ENCODE data around the gene DOCK4. TPM values are rescaled to one million over a fixed set of nuclear protein-coding genes. Genes with fewer than 3 reads are reported as not detected.
A peak's percentile ranks its signal among the peaks of the same experiment; 100 is the strongest.
"Not testable (repeated sequence)": the region's sequence is repeated elsewhere in the genome, so short reads cannot be mapped to it uniquely, and the experiment has no call there.

The DOCK4 gene
- total RNA-seq, 1 donor from 2014 or later, result 16.8 TPM

DNA sequence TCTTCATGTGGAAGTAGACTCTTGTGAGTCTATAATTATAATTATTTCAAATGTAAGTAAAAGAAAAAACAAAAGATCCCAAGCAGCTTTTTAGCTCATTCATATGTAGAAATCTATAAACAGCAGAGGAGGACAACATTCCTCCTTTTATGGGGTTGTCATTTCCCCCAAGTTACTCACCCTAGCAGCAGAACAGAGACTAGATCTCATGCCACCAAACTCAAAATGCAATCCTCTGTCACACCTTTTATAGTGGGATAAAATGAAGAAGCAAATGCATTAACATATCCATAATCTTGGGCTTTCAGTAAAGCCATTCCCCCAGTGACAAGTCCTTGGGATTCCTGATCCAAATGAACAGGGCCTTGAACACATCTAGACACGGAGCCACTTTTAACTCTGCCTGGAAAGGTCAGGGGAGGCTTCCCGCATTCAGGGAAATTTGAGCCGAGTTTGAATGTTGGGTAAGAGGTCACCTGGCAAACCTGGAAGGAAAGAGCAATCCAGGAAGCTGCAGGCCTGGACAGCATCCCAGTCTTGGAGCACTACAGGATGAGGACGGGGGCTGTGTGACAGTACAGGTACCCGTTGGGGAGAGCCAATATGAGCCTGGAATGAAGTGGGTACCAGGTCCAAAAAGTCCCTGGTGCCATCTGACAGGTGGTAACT lies 76.4 kb downstream of the DOCK4 start:
- intact Hi-C loops (cut with DNase I), result loop anchor here (5.0 to 10.0 kb wide), 2 partner anchors 78 to 175 kb away; partner anchors contain the start of genes DOCK4 and ZNF277
- DNase-seq (ENCODE audit: missing footprints) (no peak), ATAC-seq (peak; percentile 19)

DNA sequence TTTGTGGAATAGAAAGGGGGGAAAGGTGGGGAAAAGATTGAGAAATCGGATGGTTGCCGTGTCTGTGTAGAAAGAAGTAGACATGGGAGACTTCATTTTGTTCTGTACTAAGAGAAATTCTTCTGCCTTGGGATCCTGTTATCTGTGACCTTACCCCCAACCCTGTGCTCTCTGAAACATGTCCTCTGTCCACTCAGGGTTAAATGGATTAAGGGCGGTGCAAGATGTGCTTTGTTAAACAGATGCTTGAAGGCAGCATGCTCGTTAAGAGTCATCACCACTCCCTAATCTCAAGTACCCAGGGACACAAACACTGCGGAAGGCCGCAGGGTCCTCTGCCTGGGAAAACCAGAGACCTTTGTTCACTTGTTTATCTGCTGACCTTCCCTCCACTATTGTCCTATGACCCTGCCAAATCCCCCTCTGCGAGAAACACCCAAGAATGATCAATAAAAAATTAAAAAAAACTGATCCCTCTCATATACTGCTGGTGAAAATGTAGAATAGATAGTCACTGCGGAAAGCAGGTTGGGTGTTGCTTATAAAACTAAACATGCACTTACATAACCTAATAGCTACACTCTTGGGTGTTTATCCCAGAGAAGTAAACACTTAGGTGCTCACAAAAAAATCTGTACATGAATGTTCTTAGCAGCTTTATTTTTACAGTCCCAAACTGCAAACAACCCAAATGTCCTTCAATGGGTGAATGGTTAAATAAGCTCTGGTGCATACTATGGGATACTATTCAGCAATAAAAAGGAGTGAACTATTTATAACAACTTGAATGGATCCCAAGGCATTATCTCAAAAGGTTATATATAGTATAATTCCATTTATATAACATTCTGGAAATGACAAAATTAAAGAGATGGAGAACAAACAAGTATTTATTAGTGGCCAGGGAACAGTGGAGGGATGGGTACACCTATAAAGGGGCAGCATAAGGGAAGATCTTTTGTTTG lies 77.5 kb downstream of the DOCK4 start:
- intact Hi-C loops (cut with DNase I); DNase-seq (ENCODE audit: missing footprints); ATAC-seq: not testable (repeated sequence)

DNA sequence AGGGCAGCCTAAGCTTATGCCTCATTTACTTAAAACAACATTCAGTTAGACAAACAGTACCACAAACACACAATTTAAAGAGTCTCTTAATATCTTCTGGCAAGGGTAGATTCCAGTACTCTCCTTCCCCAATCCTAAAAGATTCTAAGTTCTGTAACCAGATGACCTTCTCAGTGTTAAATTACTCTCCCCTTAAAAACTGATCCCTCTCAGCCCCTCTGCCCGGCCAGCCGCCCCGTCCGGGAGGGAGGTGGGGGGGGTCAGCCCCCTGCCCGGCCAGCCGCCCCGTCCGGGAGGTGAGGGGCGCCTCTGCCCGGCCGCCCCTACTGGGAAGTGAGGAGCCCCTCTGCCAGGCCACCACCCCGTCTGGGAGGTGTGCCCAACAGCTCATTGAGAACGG lies 78.2 kb downstream of the DOCK4 start:
- intact Hi-C loops (cut with DNase I); DNase-seq (ENCODE audit: missing footprints); ATAC-seq: not testable (repeated sequence)

DNA sequence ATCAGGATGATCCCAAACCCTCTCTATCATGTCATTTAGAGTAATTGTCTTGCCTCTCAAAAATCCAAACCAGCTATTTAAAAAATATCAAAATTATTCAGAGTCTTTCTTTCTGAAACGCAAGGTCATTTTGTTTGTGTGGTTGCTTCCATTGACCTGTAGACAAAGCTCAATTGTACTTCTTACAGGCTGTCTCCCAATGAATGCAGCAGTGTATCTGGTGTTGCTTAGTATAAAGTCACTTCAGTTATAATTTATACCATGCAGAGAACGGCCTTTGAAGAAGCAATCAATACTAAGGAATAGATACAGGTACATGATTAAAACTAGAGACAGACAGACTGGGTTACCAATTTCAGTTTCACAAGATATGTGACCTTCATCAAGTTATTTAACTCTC lies 80.9 kb downstream of the DOCK4 start:
- ATAC-seq, result no peak

DNA sequence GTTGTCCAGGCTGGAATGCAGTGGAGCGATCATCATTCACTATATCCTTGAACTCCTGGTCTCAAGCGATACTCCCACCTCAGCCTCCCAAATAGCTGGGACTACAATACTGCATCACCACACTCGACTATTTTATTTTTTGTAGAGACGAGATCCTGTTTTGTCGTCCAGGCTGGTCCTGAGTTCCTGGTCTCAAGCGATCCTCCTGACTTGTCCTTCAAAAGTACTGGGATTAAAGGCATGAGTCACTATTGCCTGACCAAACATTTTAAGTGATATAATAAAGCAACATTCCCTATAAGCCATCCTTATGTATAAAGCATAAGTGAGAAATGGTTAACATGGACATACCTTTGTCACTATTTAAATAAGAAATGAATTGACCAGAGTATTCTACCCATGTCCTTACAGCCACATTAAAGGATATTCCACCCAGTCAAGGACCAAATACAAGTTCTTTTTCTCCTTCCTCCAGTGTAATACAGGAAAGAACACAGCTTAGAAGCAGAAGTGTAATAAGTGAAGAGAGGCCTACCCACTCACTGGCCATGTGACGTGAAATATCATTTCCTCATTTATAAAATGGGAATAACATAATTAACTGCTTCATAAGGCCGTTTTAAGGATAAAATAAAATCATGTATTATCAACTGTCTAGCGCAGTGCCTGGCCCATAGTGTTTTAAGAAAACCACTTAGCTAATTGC lies 82.0 kb downstream of the DOCK4 start:
- DNase-seq (ENCODE audit: missing footprints) (no peak), ATAC-seq (no peak)
- intact Hi-C loops (cut with DNase I), result no loop called here

More for the DNA sequence above, 80.9 kb downstream of the DOCK4 start:
- no peak for DNase-seq (ENCODE audit: missing footprints)
- intact Hi-C loops (cut with DNase I), result no loop called here

DNA sequence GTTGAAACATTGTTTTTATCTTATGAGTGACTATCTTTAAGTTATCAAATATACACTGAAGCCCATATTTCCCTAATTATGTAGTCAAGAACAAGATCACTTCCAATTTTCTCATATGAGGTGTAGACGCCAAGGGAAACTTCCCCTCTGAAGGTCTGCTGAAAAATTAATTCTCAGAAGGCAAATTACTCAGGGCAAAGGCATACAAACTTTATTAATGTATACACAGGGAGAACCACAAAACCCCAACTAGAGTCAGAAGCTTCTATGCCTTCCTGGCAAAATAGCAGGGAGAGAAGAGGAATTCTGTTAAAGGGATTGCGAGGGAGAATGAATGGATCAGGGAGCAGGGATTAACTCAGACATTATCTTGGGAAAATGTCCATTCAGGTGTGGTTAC lies 83.4 kb downstream of the DOCK4 start:
- DNase-seq (ENCODE audit: missing footprints), result no peak
- ATAC-seq, result no peak
- intact Hi-C loops (cut with DNase I), result no loop called here

DNA sequence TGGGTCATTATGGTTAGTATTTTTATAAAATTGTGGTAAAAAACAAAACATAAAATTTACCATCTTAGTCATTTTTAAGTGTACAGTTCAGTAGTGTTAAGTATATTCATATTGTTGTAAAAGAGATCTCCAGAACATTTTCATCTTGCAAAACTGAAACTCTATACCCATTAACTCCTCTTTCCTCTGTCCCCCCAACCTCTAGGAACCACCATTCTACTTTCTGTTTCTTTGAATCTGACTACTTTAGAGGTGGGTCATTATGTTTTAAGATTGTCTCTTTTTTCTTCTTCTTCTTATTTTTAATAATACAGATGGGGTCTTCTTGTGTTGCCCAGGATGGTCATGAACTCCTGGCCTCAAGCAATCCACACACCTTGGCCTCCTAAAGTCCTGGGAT lies 84.1 kb downstream of the DOCK4 start:
- ATAC-seq (no peak), DNase-seq (ENCODE audit: missing footprints) (no peak)
- intact Hi-C loops (cut with DNase I), result no loop called here

DNA sequence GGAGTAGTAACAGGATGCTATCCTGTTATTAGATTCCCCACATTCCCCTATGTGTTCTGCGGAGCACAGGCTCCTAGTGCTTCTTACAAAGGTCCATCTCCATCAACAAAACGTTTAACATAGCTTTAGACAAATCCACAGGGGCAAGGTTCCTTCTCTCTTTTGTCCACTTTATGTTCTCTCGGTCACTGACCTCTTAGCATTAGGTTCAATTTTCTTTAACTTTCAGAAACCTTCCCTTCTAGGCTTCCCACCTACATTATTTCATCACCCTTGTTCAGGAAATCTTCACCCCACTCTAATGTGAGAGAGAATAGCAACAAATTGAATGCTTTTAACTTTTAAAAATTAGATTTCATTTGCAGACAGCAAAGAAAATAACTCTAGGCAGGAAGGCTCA lies 84.9 kb downstream of the DOCK4 start:
- no peak for DNase-seq (ENCODE audit: missing footprints)
- intact Hi-C loops (cut with DNase I), result no loop called here
- no peak for ATAC-seq

DNA sequence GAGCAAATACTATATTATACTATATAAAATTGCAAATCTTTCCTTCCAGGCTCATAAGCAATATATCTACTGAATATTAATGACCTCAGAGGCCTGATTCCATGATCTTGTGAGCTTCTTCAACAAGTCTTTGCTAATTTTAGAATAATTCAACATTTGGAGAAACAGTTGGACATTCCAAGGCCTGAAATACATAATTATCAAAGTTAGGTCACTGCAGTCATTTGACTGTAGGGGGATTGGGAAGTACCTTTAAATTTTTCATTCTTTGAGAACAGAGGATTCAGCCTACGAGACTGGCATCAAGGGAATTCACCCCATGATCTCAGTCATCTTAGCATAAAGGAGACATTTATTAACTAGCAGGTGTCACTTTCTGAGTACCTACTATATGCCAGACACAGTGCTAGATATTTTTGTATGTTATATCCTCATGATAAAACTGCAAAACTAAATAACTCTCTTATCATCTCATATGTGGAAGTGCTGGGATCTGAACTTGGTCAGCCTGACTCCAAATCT lies 85.4 kb downstream of the DOCK4 start:
- DNase-seq (ENCODE audit: missing footprints) (no peak), ATAC-seq (no peak)
- intact Hi-C loops (cut with DNase I), result no loop called here

DNA sequence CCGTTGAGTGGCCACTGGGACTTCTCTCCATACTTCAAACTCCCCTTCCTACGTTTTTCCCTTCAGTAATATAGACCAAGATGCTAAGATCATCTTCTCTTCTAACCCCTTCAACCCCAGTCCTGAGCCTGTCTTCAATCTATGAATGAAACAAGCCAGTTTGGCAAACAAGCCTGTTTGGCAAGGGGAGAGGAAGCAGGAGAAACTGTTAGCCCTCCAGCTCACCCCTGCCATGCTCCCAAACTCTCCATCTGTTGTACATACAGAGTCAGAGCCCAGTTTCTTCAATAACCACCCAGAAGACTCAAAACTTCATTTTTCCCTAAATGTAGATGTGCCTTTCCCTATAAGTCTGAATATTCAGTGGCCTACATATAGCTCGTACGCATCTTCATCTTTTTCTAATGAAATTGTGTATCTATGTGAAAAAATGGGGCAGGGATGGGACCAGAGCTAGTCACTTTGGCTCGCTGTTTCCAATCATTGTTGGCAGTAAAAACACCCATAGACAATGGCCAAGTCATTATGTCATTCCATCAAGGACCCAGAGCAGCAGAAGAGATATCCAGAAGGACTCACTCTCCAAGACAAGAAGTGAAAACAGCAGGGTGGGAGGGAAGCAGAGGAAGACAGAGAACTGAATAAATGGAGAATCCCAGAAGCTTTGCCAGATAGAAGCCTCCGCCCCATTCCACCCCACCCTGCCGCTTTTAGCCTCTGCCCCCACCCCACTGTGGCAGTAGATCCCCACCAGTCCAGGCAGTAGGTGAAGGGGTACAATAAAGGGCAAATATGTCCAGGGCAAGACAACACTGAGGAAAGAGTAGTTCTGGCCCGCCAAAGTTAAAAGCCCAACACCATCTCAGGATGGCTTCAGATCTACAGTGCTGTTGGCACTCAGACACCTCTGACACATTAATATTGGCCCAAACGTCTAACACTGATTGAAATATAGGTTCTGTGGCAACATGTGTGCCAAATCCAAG lies 87.3 kb downstream of the DOCK4 start:
- intact Hi-C loops (cut with DNase I), result no loop called here
- DNase-seq (ENCODE audit: missing footprints) (no peak), ATAC-seq (peak; percentile 89)

DNA sequence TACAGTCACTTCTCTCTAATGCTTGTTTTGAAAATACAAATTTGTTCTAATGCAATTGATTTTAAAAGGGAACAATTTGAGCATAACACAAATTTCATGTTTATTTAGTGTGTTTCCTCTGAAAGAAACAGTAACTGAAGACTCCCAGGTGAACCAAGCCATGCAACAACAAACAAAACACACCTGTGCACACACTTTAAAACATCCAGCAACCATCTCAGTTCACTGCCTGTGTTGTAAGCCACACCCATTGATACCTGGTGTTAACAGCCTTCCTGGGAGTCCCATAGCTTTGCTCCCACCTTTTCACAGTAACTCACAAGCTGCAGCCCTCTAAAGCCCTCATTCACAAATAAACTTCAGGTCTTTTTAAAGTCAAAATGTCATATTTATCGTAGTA lies 89.3 kb downstream of the DOCK4 start:
- intact Hi-C loops (cut with DNase I), result no loop called here
- DNase-seq (ENCODE audit: missing footprints), result no peak
- no peak for ATAC-seq

DNA sequence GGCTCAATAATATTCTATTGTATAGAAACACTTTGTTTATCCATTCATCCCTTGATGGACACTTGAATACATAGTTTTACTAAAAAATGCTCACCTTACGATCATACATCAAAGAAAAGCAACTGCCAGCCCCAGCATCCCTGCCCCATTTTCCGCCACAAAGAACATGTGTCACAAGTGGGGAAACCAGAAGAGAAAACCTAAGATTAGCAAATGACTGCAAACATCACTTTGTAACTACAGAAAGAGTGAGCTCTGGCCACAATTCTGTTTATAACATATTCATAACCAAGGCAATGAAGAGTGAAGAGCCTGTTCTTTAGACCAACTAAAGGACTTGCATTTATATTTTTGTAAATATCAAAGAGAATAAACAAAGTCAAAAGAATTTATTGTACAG lies 89.8 kb downstream of the DOCK4 start:
- ATAC-seq (no peak), DNase-seq (ENCODE audit: missing footprints) (no peak)
- intact Hi-C loops (cut with DNase I), result no loop called here

DNA sequence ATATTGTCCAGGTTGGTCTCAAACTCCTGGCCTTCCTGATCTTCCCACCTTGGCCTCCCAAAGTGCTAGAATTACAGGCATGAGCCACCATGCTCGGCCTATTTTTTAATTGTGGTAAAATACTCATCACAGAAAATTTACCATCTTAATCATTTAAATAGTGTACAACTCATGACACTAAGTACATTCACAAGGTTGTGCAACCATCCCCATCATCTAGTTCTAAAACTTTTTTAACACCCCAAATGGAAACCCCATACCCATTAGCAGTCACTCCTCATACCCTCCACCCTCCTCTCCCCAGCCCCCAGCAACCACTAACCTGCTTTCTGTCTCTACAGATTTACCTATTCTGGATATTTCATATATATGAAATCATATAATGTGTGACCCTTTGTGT lies 90.3 kb downstream of the DOCK4 start:
- ATAC-seq, result no peak
- DNase-seq (ENCODE audit: missing footprints), result no peak
- intact Hi-C loops (cut with DNase I), result no loop called here

DNA sequence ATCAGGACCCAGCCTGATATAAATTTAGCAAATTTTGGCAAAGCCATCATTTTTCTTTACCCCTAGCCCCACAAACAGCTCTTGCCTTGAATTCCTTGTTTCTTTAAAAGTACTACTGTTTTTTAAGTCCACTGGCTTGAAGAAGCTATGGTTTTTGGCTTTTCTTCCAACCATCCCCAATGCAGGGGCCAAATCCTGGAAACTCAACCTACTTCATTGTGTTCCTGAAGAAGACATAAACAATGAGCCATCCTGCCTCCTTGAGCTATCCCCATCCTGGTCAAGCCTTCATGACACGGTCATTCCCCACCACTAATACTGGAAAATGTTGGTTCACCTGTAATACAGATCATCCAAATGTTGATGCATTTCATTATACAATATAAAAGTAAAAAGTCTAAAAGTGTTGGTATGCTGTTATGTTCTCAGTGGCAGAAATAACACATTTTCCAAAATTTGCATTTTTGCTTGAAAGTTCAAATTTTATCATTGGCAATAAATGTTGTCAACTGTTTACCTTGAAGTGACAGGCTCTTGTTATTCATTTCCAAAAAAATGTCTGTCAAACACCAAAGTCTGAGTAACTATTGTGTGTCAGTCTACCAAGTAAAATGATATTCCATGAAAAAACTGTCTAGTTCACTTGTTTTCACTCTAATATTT lies 92.2 kb downstream of the DOCK4 start:
- no peak for ATAC-seq
- DNase-seq (ENCODE audit: missing footprints), result no peak
- intact Hi-C loops (cut with DNase I), result no loop called here

DNA sequence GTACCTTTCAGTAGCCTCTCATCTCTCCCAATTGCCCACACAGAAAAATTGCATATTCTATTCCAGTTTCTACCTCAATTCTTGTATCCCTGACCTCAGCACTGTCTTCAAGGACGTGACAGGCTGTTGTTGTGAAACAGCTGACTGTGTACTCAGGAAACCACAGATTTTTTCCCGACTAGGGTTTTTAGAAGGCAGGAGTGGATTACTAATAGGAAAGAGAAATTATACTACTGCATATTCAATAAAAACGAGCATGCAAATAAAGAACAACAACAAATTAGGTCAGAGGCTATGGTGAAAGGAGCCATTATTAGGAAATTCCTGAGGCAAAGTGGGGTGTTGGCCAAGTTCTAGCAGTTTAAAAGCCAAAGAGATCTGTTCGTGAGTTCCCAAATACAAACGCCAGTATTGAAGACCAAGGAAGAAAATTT lies 93.4 kb downstream of the DOCK4 start:
- intact Hi-C loops (cut with DNase I), result no loop called here
- DNase-seq (ENCODE audit: missing footprints), result no peak
- ATAC-seq, result peak; percentile 73

DNA sequence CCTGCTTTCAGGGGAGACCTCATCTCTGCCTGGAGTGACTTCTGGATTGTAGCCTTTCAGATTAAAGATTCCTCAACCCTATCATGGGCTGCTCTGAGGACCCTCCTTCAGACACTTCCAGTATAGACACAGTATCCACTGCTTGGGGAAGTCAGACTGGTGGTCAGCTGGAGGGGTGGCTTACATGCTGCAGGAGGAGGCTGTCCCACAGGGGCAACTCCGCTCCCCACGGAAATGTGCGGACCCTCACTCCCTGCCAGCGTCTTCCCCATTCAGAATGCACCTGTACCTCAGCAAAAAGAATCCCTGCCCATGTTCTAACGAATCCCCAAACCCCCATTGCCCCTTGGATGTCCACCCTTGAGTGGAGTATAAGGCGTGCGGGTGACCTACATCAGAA lies 95.5 kb downstream of the DOCK4 start:
- ATAC-seq, result no peak
- DNase-seq (ENCODE audit: missing footprints), result peak; percentile 45
- intact Hi-C loops (cut with DNase I), result no loop called here

DNA sequence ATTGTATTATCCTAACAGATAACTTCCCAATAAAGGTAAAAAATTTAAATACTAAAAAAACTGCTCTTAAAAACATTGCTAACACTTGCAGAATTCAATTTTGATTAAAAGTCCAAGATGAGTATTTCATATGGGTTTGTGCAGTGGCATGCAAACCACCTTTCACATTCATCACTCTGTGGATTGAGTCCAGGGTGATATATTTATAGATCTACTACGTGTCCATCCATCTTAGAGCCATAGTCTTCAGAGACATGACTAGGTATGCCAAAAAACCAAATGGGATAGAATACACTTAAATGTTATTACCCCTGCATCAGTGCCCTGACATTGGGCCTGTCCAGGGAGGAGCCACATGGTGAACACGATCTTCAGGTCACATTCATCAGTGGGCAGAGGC lies 96.0 kb downstream of the DOCK4 start:
- intact Hi-C loops (cut with DNase I), result no loop called here
- DNase-seq (ENCODE audit: missing footprints) (no peak), ATAC-seq (no peak)

DNA sequence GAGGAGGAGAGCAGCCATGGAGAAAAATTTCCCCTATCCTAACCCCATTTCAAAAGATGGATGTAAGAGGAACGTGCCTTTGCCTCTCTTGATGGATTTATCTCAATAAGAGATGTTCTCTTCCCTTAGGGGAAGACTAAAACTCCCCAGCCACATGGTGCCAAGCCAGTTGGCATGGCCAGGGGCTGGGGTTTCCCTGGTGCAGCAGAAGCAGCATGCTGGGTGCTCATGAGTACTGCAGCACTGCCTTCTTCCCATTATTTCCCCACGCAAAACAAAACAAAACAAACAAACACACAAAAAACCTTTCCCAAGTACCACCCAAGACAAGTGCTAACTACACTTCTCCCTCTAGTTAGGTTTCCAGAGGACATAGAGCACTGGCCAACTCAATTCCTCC lies 97.2 kb downstream of the DOCK4 start:
- intact Hi-C loops (cut with DNase I), result no loop called here
- ATAC-seq, result no peak
- DNase-seq (ENCODE audit: missing footprints), result no peak

Data from Right ventricle myocardium inferior (tissue), 1 donor.